Ramos (cell line): Measurements from ENCODE around the gene ACAP3.
"Not testable (repeated sequence)": the region's sequence is repeated elsewhere in the genome, so short reads cannot be mapped to it uniquely, and the experiment has no call there.

Experiments
- in situ Hi-C: fragments of 300-500 bp; cut with MboI; formaldehyde crosslinking; loops from one replicate; pipeline ENCODE4 v1.14.3; 2022; ENCODE audit warnings: low sequenced_read_pairs; ENCODE audit not compliant: unreplicated experiment

The ACAP3 gene

DNA sequence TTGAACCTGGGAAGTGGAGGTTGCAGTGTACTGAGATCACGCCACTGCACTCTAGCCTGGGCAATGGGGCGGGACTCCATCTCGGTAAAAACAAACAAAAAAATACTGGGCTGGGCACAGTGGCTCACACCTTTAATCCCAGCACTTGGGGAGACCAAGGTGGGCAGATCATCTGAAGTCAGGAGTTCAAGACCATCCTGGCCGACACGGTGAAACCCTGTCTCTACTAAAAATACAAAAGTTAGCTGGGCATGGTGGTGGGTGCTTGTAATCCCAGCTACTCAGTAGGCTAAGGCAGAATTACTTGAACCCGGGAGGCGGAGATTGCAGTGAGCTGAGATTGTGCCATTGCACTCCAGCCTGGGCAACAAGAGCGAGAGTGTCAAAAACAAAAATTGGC is 8.5 kb upstream of the ACAP3 start:
- in situ Hi-C loops: not testable (repeated sequence)

DNA sequence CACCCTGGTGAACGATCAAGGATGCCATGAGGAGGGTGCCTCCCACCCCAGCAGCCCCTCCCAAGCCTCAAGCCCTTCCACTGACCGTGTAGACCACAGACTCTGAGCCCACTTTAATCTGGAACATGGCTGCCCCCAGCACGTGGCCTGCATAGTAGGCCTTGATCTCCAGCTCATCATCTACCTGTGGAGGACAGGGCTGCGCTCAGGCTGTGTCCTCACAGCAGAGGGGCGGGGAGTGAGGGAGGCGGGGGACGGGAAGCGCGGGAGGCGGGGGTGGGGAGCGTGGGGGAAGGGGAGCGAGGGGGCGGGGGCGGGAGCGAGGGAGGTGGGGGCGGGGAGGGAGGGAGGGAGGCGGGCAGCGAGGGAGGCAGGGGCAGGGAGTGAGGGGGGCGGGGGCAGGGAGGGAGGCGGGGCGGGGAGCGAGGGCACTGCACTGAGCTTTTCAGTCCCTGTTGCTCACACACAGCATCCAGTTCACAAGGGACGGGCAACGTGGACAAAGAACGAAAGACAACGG is 7.8 kb upstream of the ACAP3 start:
- in situ Hi-C loops: no loop called here

DNA sequence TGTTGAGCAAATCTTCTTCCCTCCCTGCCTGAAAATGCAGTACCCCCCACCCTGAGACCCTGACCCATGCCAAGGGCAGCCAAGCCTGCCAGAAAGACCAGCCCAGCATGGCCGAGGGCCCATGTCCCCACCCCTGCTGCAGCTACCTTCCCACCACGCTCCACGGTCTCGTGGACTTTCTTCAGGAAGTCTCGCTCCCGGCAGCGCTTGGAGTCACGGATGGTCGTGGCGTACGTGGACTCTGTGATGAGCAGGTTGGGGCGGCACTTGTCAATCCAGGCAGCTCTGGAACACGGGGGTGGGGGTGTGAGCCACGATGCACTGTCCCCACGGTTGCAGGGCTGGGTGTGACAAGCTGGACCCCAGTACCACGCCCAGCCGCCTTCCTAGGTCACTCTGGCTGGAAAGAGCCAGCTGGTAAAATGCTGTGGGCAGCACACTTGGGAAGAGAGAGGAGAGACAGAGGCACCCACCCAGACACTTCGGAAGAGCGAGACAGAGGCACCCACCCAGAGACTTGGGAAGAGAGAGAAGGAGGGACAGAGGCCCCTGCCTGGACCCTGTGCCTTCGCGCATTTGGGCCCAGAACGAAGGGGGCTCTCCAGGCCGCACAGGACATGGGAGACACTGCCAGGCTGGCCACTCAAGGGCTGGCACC is 7.1 kb upstream of the ACAP3 start:
- in situ Hi-C loops: no loop called here

DNA sequence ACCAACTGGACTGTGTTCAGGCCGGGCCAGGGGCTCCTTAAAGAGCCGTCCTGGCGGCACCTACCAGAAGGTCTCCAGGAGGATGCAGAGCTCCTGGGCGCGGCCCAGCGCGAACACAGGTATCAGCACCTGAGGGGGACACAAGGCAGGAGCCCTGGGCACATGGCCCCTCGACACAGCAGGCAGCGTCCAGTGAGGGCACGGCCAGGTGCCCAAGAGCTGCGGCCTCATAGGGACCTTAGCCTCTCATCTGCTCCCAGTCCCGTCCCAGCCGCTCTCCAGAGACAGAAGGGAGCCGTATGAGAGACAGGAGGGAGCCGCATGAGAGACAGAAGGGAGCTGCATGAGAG is 6.5 kb upstream of the ACAP3 start:
- in situ Hi-C loops: no loop called here

DNA sequence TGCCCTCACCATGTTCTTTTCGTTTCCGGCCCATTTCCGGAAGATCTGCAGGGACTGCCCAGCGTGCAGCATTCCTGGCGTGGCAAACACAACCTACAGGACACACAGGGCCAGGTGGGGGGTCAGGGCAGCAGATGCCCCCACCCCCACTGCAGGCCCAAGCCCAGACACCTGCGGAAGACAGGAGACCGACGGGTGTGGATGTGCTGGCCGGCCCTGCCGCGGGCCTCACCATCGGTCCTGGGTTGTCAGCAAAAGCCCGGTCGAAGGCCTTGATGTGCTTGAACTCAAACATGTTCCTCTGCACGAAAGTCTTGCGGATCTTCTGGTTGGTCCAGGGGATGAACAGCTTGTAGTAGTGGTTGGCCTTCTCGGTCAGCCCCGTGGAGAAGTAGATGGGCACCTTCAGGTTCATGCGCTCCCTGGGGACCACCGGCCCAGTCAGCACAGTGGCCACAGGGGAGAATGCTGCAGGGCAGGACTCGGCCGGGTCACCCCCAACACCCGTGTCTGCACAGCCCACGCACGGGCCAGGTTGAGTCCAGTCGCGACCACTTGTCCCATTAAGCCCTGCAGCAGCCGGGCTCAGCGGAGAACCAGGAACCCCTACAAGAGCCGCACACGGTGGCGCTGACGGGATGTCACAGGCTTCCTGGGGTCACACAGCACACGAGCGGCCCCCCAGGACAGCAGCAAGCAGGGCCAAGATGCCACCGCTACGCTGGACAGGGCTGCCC is 5.9 kb upstream of the ACAP3 start:
- in situ Hi-C loops: no loop called here

DNA sequence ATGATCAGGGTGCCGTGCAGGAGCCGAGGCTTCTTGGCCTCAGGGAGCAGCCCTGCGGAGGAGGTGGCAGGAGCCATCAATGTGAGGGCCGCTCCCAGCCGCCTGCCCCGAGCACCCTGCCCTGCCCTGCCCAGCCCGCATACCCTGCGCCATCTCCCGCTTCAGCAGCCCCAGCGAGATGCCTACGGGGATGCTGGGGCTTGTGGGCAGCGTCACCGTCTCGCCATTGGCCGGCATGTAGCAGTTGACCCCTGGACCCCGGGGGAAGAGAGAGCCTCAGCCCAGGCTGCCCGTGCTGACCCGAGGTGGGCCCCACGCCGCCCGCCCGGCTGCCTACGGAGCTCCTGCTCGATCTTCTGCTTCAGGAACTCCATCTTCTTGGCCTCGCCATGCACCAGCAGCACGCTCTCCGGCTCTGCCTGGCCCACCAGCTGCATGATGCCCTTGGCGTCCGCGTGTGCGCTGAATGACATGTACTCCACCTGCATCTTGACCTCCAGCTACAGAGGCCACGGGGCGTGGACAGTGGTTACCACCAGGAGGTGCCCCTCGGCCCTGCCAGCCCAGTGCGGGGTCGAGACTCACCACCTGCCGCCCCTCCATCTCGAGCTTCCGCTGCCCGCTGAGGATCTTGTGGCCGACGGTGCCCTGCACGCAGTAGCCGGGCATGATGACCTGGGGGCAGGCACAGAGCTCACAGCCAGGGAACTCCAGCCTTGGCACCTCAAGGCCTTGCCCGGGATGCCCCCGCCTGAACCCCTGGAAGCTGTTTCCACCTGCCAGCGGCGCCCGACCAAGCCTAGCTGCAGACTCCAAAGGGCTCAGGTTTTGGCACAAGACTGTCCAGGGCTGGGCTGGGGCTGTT is 5.0 kb upstream of the ACAP3 start:
- in situ Hi-C loops: no loop called here

DNA sequence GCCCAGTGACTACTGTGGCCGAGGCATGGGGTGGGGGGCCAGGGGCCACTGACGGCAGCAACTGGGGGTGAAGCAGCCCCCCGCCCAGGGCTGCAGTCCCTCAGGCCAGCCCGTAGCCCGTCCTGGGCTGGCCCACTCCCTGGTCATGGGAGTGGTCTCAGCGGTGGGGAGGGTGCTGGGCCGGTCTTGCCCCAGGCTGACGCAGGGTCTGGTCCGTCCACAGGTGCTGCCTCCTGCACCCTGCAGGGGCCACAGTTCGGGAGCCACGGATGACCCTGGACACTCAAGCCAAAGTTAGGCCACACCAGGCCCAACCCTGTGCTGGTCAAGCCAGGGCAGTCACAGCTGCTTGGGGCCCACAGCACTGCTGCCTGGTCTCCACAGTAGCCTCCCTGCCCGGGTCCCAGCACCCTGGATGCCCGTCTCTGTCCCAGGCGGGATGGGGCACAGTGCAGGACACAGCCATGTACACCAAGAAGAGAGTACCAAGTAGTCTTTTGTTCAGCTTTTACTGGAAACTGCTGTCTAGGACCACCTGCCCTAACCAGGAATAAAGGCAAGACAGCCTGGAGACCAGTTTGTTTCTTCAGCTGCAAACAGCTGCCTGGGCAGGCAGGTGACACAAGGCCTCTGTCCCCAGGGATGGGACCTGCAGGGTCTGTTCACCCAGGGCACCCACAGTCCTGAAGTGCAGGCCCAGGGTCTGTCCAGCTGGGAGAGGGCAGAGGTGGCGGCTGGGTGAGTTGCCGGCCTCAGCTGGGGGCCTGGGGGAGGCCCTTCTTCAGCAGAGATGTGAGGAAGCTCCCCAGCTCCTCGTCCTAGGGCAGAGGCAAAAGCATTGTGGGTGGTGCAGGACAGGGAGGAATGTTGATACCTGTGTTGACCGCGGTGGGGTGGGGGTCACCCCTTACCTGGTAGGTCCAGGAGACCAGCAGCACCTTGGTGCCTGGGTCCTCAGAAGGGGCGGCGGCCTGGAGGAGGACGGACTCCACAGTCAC is 3.7 kb upstream of the ACAP3 start:
- in situ Hi-C loops: no loop called here

DNA sequence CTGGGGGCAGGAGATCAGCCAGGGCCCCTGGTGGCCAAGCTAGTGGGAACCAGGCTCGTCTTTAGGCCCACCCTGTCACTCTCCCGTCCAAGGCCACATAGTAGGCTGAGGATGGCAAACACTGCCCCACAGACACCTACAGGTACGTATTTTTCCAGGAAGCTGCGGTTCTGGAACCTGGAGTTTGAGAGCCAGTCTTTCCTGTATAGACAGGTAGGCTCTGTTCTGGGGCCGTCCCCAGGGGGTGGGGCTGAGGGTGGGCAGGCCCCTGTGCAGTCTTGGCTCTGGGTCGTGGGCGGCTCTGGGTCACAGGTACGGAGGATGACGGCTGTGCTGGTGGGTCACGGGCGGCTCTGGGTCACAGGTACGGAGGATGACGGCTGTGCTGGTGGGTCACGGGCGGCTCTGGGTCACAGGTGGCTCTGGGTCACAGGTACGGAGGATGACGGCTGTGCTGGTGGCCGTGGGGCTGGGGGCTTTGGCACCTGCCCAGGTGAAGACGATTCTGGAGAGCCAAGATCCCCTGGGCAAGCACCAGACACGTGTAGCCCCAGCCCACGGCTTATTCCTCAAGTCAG is 2.8 kb upstream of the ACAP3 start:
- in situ Hi-C loops: no loop called here

DNA sequence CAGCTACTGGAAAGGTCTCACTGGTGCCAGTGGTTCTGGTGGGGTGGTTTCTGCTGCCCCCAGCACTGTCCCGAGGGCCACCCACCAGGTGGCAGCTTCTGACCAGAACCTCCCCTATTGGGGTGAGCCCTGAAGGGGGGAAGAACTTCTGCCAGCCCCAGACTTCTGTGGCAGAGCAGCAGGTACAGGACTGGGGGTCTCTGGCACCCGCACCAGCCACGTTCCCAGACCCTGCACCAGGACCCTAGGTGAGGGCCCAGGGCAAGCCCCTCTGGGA is 2.3 kb upstream of the ACAP3 start:
- in situ Hi-C loops: no loop called here

DNA sequence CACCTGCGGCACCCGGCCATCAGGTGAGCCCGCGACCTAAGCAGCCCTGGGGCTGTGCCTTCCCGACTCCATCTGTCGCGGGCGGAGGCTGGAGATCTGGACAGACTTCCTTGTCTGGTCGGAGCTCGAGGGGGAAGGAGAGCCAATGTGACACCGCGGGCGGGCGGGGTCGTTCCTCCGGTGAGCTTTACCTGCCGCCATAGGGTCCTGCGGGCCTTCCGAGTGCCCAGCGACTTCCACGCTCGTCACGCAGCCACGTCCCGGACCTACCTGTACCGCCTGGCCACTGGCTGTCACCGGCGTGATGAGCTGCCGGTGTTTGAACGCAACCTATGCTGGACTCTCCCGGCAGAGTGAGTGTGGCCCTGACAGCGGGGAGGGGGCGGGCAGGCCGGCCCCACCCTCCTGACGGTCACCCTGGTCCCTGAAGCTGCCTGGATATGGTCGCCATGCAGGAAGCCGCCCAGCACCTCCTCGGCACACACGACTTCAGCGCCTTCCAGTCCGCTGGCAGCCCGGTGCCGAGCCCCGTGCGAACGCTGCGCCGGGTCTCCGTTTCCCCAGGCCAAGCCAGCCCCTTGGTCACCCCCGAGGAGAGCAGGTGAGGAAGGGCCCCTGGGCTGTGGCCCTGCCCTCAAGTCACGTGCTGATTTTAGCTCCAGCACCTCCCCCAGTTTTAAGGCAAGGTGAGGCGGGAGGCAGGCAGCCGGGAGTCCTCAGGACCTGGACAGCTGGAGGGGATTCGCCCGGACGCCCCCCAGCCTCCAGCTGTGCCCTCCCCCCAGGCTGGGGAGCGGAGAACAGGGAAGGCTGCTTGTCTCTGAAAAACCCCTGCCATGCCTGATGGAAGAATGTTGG is 1.8 kb upstream of the ACAP3 start:
- in situ Hi-C loops: no loop called here

DNA sequence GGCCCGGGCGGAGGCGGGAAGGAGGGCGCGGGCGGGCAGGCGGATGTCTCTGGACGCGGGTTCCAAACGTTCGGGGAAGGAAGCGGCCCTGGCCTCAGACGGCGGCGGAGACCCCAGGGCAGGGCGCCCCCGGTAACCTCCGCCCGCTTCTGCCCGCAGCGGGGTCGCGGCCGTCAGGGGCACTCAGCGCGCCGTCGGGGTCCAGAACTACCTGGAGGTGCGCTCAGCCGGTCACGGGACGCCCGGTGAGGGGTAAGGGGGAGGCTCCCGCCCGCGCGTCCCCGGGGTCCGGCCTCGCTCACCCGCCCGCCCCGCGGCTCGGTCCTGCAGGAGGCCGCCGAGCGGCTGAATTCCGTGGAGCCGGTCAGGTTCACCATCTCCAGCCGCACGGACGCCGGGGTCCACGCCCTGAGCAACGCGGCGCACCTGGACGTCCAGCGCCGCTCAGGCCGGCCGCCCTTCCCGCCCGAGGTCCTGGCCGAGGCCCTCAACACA is 1.1 kb upstream of the ACAP3 start:
- in situ Hi-C loops: no loop called here

DNA sequence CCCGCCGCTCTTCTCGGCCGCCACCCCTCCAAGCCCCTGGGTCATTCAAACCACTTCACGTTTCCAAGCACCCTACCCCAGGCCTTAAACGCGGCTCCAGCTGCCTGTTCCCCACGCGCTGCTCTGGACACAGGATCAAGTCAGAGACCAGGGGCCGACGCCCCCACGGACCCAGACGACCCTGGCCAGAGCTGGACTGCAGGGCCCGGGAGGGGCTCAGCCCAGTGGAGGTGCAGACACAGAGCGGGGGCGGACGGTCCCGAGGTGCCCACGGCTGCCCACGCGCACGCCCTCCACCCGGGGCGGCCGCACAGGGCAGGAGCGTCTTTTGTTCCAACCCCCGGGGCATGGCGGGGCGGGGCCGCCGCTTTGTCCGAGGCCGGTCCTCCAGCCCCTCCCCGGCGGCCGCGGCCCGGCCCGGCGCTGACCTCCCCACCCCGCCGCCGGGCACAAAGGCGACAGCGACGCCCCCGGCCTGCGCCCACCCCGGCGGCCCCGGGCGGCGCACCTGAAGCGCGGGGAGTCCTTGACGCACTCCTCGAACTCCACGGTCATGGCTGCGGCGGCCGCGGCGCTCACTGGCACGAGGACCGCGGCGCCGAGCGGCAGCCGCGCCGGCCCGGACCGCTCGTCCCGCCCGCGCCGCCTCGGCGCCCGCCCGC is 338 bp downstream of the ACAP3 start:
- in situ Hi-C loops: no loop called here

DNA sequence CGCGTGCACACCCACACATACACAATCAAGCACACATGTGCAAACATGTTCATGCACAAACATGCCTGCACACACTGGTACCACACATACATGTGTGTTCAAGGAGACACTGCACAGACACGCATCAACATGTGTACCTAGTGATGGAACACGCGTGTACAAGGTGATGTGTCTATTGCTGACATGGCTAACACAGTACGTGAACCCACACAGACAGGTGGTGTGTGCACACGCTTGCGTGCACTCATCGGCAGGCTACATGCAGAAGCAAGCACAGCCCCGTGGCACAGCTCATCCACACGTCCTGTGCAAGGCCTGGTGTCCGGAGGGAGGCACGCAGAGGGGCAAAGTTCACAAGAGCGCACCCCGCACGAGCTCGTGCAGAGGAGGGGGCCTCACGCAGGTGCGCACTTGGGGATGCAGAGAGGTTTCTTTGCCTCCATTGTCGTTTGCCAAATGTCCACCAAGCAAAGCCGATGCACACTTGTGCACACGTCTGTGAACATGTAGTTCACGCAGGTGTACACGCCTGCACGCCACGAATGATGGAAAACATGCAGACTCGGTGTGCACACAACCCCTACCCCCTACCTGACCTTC is 969 bp downstream of the ACAP3 start:
- in situ Hi-C loops: no loop called here

DNA sequence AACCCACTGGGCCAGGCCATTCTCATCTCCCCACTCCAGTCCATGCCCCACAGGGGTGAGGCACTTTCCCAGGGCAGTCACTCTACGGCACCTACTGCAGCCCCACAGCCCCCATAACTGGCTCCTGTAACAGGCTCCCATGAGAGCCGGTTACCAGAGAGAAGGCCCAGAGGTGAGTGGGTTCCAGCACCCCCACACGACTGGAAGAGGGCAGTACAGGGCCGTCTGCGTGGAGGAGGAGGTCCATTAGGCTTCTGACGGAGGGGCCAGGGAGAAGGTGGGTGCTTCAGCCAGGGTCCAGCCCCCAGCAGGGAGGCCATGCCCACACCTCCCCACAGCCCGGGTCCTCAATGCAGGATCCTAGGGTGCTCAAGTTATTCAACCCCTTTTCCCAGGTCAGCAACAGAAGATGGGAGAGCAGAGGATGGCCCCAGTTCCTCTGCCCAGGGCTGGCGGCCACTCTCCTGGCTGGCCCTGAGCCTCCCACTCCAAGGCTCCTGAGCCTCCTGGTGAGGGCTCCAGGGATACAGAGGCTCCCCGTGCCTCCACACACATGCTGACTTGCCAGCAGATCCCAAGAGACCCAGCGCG is 1.6 kb downstream of the ACAP3 start:
- in situ Hi-C loops: no loop called here

DNA sequence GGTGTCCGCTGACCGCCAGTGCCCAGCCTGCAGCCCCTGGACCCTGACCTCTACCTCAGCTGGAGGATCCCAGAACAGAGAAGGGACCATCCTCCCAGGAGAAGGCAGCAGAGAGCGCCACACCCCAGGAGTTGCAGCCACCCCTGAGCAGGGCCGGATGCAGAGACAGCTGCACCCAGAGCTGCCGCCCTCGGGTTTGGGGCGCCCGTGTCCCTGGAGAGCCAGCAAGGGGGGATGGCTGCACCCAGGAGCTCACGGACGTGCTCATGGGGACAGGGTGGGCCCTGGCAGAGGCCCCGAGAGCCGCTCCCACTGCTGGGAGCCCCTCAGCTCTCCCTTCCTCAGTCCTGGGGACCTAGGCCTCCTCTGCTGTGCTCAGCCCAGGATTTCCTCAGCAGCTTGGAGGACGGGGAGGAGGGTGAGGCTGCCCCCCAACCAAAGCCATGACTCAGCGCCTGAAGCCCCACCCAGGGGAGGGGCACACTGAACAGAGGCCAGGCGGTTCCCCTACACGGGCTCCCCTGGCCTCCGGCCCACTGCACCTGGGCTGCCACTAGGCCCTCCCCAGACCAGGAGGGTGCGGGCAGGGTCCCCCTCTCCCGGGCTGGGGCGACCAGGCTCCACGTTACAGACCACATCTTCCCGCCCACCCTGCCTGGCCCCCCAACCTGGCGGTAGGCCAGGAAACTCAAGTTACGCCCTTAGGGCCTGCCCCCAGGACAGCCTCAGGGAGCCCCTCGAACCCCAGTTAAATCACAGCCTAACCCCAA is 2.2 kb downstream of the ACAP3 start:
- in situ Hi-C loops: no loop called here

DNA sequence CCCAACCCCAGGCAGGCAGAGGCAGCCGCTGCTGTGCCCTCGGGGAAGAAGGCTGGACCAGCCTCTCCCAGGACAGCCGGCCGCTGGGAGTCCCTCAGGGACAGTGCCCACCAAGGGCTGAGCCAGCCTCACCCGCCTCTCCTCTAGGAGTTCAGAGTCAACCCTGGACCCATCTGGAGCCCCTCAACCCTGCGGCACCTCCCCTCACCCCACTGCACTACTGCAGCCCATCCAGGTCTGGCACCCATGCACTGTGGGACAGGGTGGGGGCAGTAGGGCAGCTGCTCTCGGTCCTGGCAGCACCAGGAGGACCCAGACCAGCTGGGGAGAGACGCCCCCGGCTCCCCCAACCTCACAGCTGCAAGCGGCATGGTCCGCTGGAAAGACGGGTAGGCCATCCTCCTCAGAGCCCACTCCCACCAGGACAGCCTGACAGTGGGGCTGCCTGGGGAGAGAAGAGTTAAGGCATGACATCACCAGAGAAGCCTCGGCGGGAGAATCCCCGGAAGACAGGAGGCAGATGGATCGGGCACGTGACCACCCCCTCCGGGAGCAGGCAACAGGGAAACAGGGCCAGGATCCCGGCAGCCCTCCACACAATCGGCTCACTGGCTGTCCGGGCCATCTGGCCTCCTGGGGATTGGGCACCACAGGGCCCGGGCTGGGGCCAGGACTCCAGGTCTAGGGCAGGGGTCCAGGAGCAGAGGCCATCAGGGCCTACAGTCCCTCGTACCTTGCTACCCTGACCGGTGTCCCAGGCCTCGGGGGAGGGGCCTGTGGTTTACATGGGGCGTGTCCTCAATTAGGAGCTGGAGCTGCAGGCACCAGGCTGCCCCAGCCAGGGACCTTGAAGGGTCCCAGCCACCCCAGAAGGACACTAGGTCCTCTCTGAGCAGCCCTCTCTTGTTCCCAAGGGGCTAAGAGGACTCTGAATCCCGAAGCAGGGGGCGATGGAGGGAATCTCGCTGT is 3.1 kb downstream of the ACAP3 start:
- in situ Hi-C loops: no loop called here
